GM21528 (cell line): ENCODE results near the gene NKD1.

Experiments
- ATAC-seq: cut with Tn5 transposase; IDR thresholded peaks from one replicate; pipeline ENCODE4 v1.9.1; 2021; ENCODE audit warnings: mild to moderate bottlenecking, moderate library complexity; ENCODE audit not compliant: unreplicated experiment, low FRiP score

NKD1 gene

GRCh38 chr16:50681021-50681885, 133.1 kb downstream of the NKD1 start, which contains the start of gene SNX20:
SNX20 (minus strand) TSS chr16:50681312; CDS start chr16:50677526, 3,786 bp downstream.
- peak; percentile 62 for ATAC-seq

DNA sequence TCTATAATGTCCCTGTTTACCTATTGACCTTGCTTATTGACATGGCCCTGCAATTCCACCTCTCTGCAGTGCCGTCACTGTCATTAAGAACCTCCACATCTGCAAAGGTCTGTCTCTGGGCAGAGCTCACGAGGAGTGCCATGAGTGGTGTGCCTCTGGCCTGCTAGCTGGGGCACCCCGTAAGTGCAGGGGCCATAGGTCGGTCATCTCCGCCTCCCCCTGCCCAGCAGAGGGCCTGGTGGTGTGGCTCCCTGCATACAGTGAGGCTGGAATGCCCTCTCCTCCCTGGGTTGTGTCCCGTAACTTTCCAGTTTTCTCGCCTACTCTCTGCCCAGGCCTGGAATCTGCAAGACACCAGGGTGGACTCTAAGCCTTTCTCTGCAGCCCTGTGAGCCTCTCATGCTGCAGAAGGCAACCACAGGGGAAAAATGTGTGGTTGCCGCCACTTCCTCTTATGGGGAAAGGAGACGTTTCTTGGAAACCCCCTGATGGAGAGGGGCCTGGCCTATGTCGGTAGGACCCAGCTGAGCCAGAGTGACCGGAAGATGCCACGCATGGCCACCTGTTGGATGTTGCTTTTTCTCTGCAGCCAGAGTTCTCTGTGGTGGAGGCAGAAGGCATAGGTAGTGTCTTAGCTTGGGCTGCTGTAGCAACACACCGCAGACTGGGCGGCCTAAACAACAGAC, 135.6 kb downstream of the NKD1 start:
- peak; percentile 68 for ATAC-seq

DNA sequence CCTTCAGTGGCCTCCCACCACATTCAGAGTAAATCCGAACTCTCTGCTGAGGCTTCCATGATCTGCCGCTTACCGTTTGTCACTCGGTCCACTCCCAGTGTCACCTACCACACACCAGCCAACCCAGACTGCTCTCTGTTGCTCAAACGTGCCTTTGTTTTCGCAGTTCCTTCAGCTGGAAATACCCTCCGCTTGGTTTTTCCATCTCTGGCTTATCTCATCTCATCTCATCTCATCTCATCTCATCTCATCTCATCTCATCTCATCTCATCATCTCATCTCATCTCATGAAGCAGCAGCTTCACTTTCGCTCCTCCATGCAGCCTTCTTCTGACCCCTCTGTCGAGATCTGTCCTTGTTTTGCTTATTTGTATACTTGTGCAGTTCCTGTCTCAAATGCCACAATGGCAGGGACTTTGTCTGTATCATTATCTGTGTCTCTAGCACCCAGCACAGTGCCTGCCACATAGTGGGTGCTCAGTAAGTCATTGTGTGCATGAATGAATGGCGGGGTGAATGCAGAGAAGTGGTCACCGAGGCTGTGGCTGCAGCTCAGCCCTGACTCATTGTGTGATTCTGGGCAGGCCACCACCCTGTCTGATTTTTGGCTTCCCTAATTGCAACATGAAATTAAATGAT, 136.7 kb downstream of the NKD1 start:
- no peak for ATAC-seq

DNA sequence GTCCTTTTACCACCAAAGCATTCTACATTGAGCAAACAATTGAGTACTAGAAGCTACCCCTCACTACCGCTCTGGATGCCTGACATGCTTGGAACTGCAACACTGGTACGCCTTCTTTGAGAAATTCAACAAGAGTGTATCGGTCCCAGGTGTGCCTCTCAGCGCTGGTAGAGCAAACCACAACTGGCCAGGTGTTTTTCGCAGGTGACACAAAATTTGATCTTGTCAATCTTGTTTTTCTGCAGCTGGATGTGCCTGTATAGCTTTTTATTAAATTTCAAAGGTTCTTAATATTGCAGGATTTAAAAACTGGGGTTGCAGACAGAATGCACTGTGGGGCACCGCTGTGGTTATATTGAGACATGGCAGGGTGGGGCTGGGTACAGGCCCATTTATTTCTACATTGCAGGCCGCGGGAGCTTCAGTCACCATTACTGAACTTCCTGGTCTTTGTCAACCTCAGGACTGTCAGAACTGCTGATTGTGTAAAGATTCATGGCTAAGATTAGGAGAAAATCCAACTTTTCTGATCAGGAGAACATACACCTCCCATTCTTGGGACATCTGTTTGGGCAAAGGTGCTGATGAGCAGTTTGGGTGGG, 137.4 kb downstream of the NKD1 start:
- ATAC-seq: no peak

GRCh38 chr16:50688083-50688482, 139.9 kb downstream of the NKD1 start:
- no peak for ATAC-seq

- ATAC-seq: no peak
These were observed 140.7 kb downstream of the NKD1 start for GRCh38 chr16:50688867-50689266.

DNA sequence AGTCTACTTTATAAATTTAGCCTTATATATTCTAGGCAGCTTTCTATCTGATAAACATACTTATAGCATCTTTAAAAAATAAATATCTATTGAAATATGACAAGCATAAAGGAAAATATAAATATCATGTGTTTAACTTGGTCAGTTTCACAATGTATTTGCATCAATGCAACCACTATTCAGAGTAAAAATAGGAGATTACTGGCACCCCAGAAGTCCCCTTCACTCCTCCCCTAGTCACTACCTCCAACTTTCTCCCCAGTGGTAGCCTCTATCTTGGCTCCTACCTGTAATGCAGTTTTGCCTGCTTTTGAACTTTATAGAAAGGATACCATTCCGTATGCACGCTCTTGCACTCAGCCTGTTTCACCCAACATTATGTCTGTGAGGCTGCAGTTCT, 142.0 kb downstream of the NKD1 start:
- no peak for ATAC-seq

DNA sequence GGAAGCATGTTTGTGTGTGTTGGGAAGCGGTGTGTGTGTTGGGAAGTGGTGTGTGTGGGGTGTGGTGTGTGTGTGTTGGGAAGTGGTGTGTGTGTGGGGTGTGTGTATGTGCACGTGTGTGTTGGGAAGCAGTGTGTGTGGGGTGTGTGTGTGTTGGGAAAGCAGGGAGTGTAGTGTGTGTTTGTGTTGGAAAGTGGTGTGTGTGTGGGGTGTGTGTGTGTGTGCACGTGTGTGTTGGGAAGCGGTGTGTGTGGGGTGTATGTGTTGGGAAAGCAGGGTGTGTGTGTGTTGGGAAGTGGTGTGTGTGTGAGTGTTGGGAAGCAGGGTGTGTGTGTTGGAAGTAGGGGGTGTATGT, 144.4 kb downstream of the NKD1 start:
- no peak for ATAC-seq

DNA sequence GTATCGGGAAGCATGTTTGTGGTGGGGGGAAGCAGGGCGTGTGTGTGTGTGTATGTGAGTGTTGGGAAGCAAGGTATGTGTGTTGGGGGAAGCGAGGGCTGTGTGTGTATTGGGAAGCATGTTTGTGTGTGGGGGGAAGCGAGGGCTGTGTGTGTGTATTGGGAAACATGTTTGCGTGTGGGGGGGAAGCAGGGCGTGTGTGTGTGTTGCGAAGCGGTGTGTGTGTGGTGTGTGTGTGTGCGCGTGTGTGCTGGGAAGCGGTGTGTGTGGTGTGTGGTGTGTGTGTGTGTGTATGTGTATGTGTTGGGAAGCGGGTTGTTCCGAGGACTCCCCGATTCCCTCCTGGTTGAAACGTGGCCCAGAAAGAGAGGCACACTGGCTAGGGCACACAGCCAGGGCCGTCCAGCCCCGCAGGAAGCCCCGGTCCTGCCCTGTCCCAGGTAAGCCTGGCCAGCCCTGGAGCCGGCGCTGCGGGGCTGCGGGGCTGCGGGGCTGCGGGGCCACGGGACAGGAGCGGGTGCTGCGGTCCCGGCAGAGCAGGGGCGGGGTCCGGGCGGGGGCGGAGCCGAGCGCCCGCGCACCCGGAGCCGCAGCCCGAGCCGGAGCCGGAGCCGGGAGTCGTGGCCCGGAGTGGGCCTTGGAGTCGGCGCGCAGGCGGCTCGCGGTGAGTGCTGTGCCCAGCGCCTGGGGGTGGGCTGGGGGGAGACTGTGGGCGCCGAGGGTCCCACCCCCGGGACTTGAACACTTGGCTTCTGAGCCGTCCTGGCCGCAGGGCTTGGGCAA, 145.0 kb downstream of the NKD1 start, which contains the start of gene NOD2:
NOD2 (plus strand) TSS at position 608 of the 783 bp plus-strand sequence. CDS start 5,890 bp downstream, outside the sequence.
- no peak for ATAC-seq

DNA sequence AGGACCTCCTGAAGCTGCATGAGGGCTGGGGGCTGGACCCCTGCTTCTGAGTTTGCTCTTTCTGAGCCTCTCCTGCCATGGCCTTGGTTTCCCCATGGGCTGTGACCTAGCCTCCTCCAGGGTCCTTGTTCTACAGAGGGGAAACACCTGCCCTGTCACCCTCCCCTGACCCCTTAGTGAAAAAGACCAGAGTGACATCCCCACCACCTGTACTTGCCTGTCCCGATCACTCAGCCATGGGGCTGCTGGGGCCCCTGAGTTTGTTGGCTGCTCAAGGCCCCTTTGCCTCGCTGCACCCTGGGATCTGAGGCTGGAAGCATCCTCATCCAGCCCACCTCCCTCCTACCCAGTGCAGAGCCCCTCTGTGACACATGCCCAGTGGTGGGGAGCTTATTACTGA, 146.0 kb downstream of the NKD1 start:
- ATAC-seq: no peak

DNA sequence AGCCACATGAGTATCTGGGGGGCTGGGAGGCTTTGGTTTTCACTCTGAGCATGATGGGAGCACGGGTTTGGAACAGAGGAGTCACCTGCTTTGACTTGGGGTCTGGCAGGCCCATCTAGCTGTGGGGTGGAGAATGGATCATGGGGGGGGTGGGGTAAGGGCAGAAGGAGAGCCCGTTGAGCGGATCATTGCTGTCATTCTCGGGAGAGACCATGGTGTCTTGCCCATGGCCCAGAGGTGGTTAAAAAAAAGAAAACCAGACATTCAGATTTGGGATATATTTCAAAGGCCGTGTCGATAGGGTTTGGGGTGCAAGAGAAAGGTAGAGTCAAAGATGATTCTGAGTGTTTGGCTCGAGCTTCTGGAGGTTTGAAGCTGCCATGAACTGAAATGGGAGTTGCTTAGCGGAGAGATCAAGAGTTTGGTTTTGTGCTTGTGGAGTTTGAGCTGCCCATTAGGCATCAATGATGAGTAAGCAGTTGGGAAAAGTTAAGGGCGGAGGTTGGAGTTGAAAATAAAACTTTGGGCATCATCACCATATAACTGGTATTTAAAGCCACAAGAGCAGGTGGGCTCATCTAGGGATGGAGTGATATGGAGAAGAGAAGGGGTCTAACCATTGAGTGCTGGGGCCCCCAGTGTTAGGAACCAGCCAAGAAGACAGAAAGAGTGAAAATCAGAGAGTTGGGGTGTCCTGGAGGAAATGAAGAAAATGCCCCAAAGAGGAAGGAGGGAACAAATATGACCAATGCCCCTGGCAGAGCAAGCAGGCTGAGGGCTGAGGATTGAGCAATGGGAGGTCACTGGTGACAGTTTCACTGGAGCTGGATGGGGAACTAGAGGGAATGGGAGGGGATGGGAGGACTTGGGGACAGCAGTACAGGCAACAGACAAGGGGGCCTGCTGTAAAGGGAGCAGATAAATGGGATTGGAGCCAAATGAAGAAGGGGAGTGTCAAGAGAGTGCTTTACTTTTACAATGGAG, 147.1 kb downstream of the NKD1 start:
- ATAC-seq: no peak

DNA sequence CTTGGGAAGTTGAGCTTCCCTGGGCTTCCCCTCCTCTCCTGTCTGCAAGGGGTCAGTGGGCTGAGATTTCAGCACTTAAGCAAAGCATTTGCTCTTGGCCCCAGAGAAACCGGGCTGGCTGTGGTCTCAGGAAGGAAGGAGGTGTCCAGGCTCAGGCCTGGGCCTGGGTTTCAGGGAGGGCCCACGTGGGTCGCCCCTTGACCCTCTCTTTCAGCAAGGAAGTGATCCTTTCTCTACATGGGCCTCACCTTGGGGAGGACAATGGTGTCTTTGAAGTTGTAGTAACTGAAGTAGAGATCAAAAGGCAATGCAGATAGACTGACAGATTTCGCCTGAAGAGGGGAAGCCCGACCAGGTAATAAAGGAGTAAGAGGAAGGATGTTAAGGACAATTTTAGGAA, 147.9 kb downstream of the NKD1 start:
- ATAC-seq: no peak

DNA sequence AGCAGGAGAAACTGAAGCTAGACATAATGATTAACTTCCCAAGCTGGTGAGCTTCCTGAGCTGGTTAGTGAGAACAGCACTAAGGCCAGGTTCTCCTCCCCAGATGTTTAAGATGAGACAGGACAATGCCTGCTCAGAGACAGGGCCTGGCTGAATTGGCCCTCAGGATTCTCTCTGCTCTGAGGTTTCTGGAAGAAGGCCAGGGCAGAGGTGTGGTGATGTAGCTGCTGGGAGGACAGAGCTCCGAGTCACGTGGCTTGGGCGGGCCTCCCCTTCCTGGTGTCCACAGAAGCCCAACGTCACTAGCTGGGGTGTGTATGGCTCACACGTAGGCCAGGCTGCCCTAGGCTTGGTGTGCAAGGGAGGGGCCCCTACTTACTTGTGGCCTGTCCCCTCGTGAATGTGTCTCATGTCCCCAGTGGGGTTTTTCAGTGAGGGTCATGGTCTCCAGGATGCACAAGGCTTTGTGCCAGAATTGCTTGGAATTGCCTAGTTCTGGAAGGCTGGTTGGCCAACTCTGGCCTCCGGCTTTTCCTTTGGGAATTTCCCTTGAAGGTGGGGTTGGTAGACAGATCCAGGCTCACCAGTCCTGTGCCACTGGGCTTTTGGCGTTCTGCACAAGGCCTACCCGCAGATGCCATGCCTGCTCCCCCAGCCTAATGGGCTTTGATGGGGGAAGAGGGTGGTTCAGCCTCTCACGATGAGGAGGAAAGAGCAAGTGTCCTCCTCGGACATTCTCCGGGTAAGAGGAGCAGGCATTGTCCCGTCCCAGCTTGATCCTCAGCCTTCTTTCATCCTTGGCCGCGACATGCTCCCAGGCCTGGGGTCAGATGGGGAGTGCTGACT, 148.6 kb downstream of the NKD1 start:
- ATAC-seq: peak; percentile 47

GRCh38 chr16:50697421-50697715, 149.2 kb downstream of the NKD1 start:
- no peak for ATAC-seq

GRCh38 chr16:50697881-50698767, 149.9 kb downstream of the NKD1 start:
- peak; percentile 43 for ATAC-seq
